GM12892 (cell line): ENCODE data around the gene ITGAE.

ENCODE experiments used
- POLR2A ChIP-seq: IDR thresholded peaks from 2 replicates; pipeline ENCODE4 v1.6.1; 2011; ENCODE audit warnings: low read depth, low read length, control low read depth
- POLR2AphosphoS5 ChIP-seq: IDR thresholded peaks from 2 replicates; pipeline ENCODE4 v1.6.1; 2011; ENCODE audit warnings: low read depth, low read length, control low read depth
- TAF1 ChIP-seq: IDR thresholded peaks from 2 replicates; pipeline ENCODE4 v1.6.1; 2011; ENCODE audit warnings: low read depth, mild to moderate bottlenecking, control low read depth, low read length, borderline replicate concordance

DNA sequence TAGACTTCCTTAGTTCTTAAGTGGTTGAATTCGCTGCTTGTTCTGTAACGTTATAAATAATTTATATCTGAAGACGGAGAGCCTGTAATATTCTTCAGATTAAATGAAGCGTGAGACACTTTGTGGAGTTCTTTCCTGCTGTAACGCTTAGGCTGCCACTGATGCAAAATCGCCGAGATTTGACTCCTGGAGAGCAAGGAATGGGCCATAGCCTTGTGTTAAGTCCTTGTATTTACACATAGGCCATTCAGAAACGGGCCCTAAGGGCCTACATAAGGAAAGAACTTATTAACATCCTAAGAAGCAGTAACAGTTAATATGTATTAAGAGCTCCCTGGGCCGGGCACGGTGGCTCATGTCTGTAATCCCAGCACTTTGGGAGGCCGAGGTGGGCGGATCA, 131.4 kb downstream of the ITGAE start:
- TF ChIP-seq POLR2A = no peak
- TF ChIP-seq TAF1 = no peak
- TF ChIP-seq POLR2AphosphoS5 = no peak
